Activated CD4-positive, alpha-beta memory T cell treated with anti-CD3 and anti-CD28 coated beads, Interleukin-2, amount 10 ng/mL, durations not matched to agents 7 days and 5 days (primary cell): Measurements from ENCODE around the gene YY1. TPM values are rescaled to one million over a fixed set of nuclear protein-coding genes. Genes with fewer than 3 reads are reported as not detected.
"Not testable (repeated sequence)": the region's sequence is repeated elsewhere in the genome, so short reads cannot be mapped to it uniquely, and the experiment has no call there.

Experiments
- CTCF ChIA-PET: fragments of 350-600 bp; sonication (Branson Sonifier 250); formaldehyde crosslinking; loops from one replicate; lab custom pipeline; 2021; ENCODE audit warnings: antibody characterized with exemption, inconsistent platforms; lab: Charles Lee
- POLR2A ChIA-PET: fragments of 350-600 bp; sonication (Branson Sonifier 250); formaldehyde crosslinking; loops from one replicate; lab custom pipeline; 2021; ENCODE audit warnings: antibody characterized with exemption; lab: Charles Lee
- DNase-seq: peaks from one replicate; pipeline ENCODE4 v3.0.0-alpha.2; 2020
- H3K27ac Mint-ChIP-seq: one replicate; pipeline ENCODE4 v1.8.0; 2021; ENCODE audit warnings: mild to moderate bottlenecking, mixed read lengths
- H3K27me3 Mint-ChIP-seq: one replicate; pipeline ENCODE4 v1.8.0; 2021; ENCODE audit warnings: mixed read lengths
- H3K36me3 Mint-ChIP-seq: one replicate; pipeline ENCODE4 v1.8.0; 2021; ENCODE audit warnings: low read depth, mixed read lengths
- H3K4me1 Mint-ChIP-seq: one replicate; pipeline ENCODE4 v1.8.0; 2021; ENCODE audit warnings: mixed read lengths
- H3K4me3 Mint-ChIP-seq: one replicate; pipeline ENCODE4 v1.8.0; 2021; ENCODE audit warnings: mild to moderate bottlenecking, mixed read lengths
- H3K9me3 Mint-ChIP-seq: one replicate; pipeline ENCODE4 v1.8.0; 2021; ENCODE audit warnings: mixed read lengths
- total RNA-seq, 2 experiments: library from RNA; stranded (reverse); gene quantifications; one replicate each; pipeline ENCODE4 v1.2.3, GENCODE V29; 2021

The YY1 gene
- total RNA-seq, 2 experiments from 2014 or later, result 94.0 to 95.6 TPM

GRCh38 chr14:100281286-100282082, 42.5 kb downstream of the YY1 start:
- H3K4me1 Mint-ChIP-seq, result peaks cover 35% of the 10 kb centered on the region
- POLR2A ChIA-PET, result no interaction called here
- DNase-seq, result no peak
- CTCF ChIA-PET, result interaction anchor here (0.6 to 5.9 kb wide), 3 partner anchors 20 to 45 kb away, joined by 3 to 31 read pairs (median 5); no protein-coding TSS in a partner anchor
- no peak overlapping the region for H3K4me3 Mint-ChIP-seq
- no peaks in the 10 kb centered on the region for H3K9me3 Mint-ChIP-seq
- no peaks in the 10 kb centered on the region for H3K27me3 Mint-ChIP-seq
- peaks cover 18% of the 10 kb centered on the region for H3K36me3 Mint-ChIP-seq
- no peak overlapping the region for H3K27ac Mint-ChIP-seq

- no peaks in the 10 kb centered on the region for H3K9me3 Mint-ChIP-seq
- ChIA-PET CTCF (interaction anchor here (1.1 to 5.9 kb wide), 3 partner anchors 8 to 40 kb away, joined by 4 to 31 read pairs (median 5); no protein-coding TSS in a partner anchor), POLR2A (interaction anchor here (1.2 kb wide), 2 partner anchors 9 to 93 kb away, joined by 3 to 4 read pairs; a partner anchor contains a TSS)
- H3K36me3 Mint-ChIP-seq, result peaks cover 15% of the 10 kb centered on the region
- H3K27ac Mint-ChIP-seq, result no peak overlapping the region
- H3K4me1 Mint-ChIP-seq, result peaks cover 35% of the 10 kb centered on the region
- no peak overlapping the region for H3K4me3 Mint-ChIP-seq
- no peaks in the 10 kb centered on the region for H3K27me3 Mint-ChIP-seq
- DNase-seq, result no peak
Measured at GRCh38 chr14:100282083-100282350, 43.1 kb downstream of the YY1 start.

- CTCF ChIA-PET, result interaction anchor here (0.9 to 5.9 kb wide), 3 partner anchors 9 to 41 kb away, joined by 3 to 31 read pairs (median 4); no protein-coding TSS in a partner anchor
- Mint-ChIP-seq H3K4me1 (peaks cover 30% of the 10 kb centered on the region), H3K27ac (no peak overlapping the region), H3K27me3 (no peaks in the 10 kb centered on the region), H3K9me3 (no peaks in the 10 kb centered on the region), H3K4me3 (no peak overlapping the region), H3K36me3 (peaks cover 11% of the 10 kb centered on the region)
- POLR2A ChIA-PET, result interaction anchor here (1.2 kb wide), 2 partner anchors 10 to 93 kb away, joined by 3 to 4 read pairs; a partner anchor contains a TSS
- no peak for DNase-seq
Measured at GRCh38 chr14:100282766-100283419, 43.9 kb downstream of the YY1 start.

DNA sequence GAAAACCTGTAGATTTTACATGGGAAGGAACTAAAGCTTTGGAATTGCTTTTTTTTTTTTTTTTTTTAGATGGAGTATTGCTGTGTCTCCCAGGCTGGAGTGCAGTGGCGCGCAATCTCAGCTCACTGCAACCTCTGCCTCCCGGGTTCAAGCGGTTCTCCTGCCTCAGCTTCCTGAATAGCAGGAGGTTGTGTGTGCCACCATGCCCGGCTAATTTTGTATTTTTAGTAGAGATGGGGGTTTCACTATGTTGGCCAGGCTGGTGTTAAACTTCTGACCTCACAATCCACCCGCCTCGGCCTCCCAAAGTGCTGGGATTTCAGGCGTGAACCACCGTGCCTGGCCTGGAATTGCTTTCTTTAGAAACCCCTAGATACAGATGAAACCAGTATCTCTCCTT, 44.5 kb downstream of the YY1 start:
- CTCF ChIA-PET, result interaction anchor here (1.4 to 5.9 kb wide), 4 partner anchors 20 to 211 kb away, joined by 3 to 31 read pairs (median 16); partner anchors contain the start of gene WDR25
- H3K27ac Mint-ChIP-seq, DNase-seq, H3K9me3 Mint-ChIP-seq, H3K4me3 Mint-ChIP-seq, POLR2A ChIA-PET, H3K27me3 Mint-ChIP-seq: not testable (repeated sequence)
- H3K36me3 Mint-ChIP-seq, result peaks cover 11% of the 10 kb centered on the region
- H3K4me1 Mint-ChIP-seq, result peaks cover 27% of the 10 kb centered on the region

GRCh38 chr14:100283984-100284881, 45.3 kb downstream of the YY1 start:
- CTCF ChIA-PET, result interaction anchor here (0.8 to 5.9 kb wide), 9 partner anchors 17 to 212 kb away, joined by 3 to 31 read pairs (median 6); partner anchors contain the start of gene WDR25
- no peaks in the 10 kb centered on the region for H3K27me3 Mint-ChIP-seq
- H3K4me3 Mint-ChIP-seq, result peak overlapping the region; percentile 48
- H3K27ac Mint-ChIP-seq, result no peak overlapping the region
- DNase-seq, result no peak
- no peaks in the 10 kb centered on the region for H3K9me3 Mint-ChIP-seq
- POLR2A ChIA-PET, result interaction anchor here (1.0 to 1.3 kb wide), 2 partner anchors 94 to 362 kb away, joined by 3 to 5 read pairs; no protein-coding TSS in a partner anchor
- peaks cover 19% of the 10 kb centered on the region for H3K4me1 Mint-ChIP-seq
- peaks cover 4% of the 10 kb centered on the region for H3K36me3 Mint-ChIP-seq

- Mint-ChIP-seq H3K9me3 (no peaks in the 10 kb centered on the region), H3K4me3 (peak overlapping the region; percentile 78), H3K4me1 (peaks cover 11% of the 10 kb centered on the region), H3K27me3 (no peaks in the 10 kb centered on the region), H3K27ac (no peak overlapping the region), H3K36me3 (no peaks in the 10 kb centered on the region)
- ChIA-PET CTCF (interaction anchor here (0.6 to 5.9 kb wide), 20 partner anchors 9 to 213 kb away, joined by 3 to 31 read pairs (median 4); partner anchors contain the start of gene WDR25), POLR2A (interaction anchor here (0.5 to 1.5 kb wide), 7 partner anchors 9 to 361 kb away, joined by 3 to 5 read pairs (median 3); a partner anchor contains a TSS)
- DNase-seq, result peak; percentile 81
Measured at GRCh38 chr14:100285021-100285912, 46.3 kb downstream of the YY1 start.

GRCh38 chr14:100285913-100286400, 47.0 kb downstream of the YY1 start:
- Mint-ChIP-seq H3K27me3 (no peaks in the 10 kb centered on the region), H3K27ac (peak overlapping the region; percentile 69), H3K4me1 (peaks cover 6% of the 10 kb centered on the region), H3K36me3 (no peaks in the 10 kb centered on the region), H3K9me3 (no peaks in the 10 kb centered on the region), H3K4me3 (peak overlapping the region; percentile 78)
- POLR2A ChIA-PET, result interaction anchor here (0.7 to 1.5 kb wide), 4 partner anchors 9 to 89 kb away, joined by 3 to 4 read pairs (median 3); a partner anchor contains a TSS
- DNase-seq, result no peak
- CTCF ChIA-PET, result interaction anchor here (0.9 to 5.9 kb wide), 15 partner anchors 8 to 91 kb away, joined by 3 to 31 read pairs (median 5); partner anchors contain the start of gene WDR25

- Mint-ChIP-seq H3K27ac (no peak overlapping the region), H3K27me3 (no peaks in the 10 kb centered on the region), H3K36me3 (no peaks in the 10 kb centered on the region), H3K4me3 (peak overlapping the region; percentile 17), H3K4me1 (peaks cover 6% of the 10 kb centered on the region), H3K9me3 (no peaks in the 10 kb centered on the region)
- ChIA-PET POLR2A (interaction anchor here (1.2 to 1.5 kb wide), 4 partner anchors 8 to 89 kb away, joined by 3 to 4 read pairs (median 4); a partner anchor contains a TSS), CTCF (interaction anchor here (1.1 to 5.9 kb wide), 9 partner anchors 14 to 91 kb away, joined by 3 to 31 read pairs (median 9); partner anchors contain the start of gene WDR25)
- DNase-seq, result no peak
Measured at GRCh38 chr14:100286484-100287191, 47.7 kb downstream of the YY1 start.

DNA sequence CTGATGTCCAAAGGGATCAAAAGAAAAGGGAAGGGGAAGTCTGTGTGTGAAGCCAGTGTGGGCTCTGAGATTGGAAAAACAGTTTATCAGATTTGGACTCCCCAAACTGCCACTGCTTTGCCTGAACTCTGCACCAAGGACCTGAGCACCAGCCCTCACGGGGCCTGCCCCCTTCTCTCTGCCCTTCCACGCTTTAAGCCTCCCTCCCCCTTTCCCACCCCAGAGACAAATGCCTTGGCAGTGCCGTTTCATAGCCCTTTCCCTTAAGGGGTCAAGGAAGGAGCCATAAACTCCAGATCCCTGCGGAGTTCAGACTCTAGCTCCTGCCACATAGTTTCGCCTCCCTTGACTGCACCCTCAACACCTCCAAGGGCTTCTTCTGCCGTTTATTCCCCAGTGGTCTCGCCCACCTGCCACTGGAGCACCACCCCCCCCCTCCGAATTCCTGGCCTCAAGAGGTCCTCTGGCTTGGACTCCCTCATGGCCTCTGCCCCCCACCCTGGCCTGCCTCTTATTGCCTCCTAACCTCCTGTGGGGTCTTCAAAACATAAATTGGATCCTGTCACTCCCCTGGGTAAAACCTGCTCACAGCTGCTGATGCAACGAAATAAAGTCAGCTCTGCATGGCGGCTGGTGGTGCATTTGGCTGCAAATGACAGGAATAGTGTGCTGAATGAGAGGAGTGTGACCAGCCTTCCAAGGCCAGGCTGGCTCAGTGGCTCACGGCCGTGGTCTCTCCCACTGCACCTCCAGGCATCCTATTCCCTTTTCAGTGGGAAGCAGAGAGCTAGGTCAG, 48.5 kb downstream of the YY1 start:
- no peak for DNase-seq
- Mint-ChIP-seq H3K36me3 (no peaks in the 10 kb centered on the region), H3K27me3 (no peaks in the 10 kb centered on the region), H3K9me3 (no peaks in the 10 kb centered on the region), H3K4me1 (peaks cover 6% of the 10 kb centered on the region), H3K27ac (no peak overlapping the region), H3K4me3 (no peak overlapping the region)
- POLR2A ChIA-PET, result interaction anchor here (1.5 kb wide), 2 partner anchors 7 to 66 kb away, joined by 3 to 4 read pairs; no protein-coding TSS in a partner anchor
- CTCF ChIA-PET, result interaction anchor here (1.8 to 5.9 kb wide), 2 partner anchors 45 to 87 kb away, joined by 9 to 31 read pairs; a partner anchor contains a TSS

DNA sequence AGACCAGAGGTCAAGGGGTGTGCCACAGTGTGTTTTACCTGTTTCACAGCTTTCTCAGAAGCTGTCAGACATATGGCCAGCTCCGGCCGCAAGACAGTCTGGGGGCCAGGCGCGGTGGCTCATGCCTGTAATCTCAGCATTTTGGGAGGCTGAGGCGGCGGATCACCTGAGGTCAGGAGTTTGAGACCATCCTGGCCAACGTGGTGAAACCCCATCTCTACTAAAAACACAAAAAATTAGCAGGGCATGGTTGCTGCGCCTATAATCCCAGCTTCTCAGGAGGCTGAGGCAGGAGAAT, 49.0 kb downstream of the YY1 start:
- POLR2A ChIA-PET, result interaction anchor here (1.5 kb wide), 1 partner anchor 67 kb away, joined by 4 read pairs; no protein-coding TSS in a partner anchor
- H3K4me3 Mint-ChIP-seq, H3K36me3 Mint-ChIP-seq, DNase-seq, H3K4me1 Mint-ChIP-seq, H3K27me3 Mint-ChIP-seq, CTCF ChIA-PET, H3K27ac Mint-ChIP-seq, H3K9me3 Mint-ChIP-seq: not testable (repeated sequence)
